Posterior vena cava (tissue), 2 donors: ENCODE measurements around the gene OR5L1. TPM values are rescaled to one million over a fixed set of nuclear protein-coding genes. Genes with fewer than 3 reads are reported as not detected.

ENCODE experiments used
- DNase-seq: peaks from one replicate; pipeline ENCODE4 v3.0.0-alpha.2; 2020; ENCODE audit warnings: low spot score
- intact Hi-C, 2 donors: fragments of 100-400 bp; cut with DNase I; formaldehyde crosslinking; loops; one replicate each; pipeline versions ENCODE4 v1.14.1 to v1.14.2; 2022 to 2023
- long read RNA-seq, 2 donors: library from polyadenylated mRNA; unstranded; transcript quantifications; one replicate each; pipeline ENCODE4 v2.0.0, GENCODE V29; 2020 to 2021
- total RNA-seq, 2 donors: library from RNA; stranded (reverse); fragmentation: NEBNext Ultra II Directional; extraction: Animal tissue kit (Norgen Biotek cat#: 25700); gene quantifications; one replicate each; pipeline ENCODE4 v1.2.1, GENCODE V29; 2021
- donor health status: DM: yes; HTN: yes; CAD: no.
- donor health status: DM: yes; HTN: yes; CAD: no.

OR5L1 gene
- total RNA-seq = not detected
- long read RNA-seq, donor 1 = 0 reads
- long read RNA-seq, donor 2 = 0 reads

GRCh38 chr11:55811067-55811466 lies at the start of gene OR5L1:
OR5L1 (plus strand) TSS chr11:55811367; CDS start chr11:55811467, 100 bp downstream.
- intact Hi-C loops = no loop called here
- DNase-seq = no peak

GRCh38 chr11:55773138-55773537 lies 38.0 kb upstream of the OR5L1 start, which contains the start of gene OR5D13:
OR5D13 (plus strand) TSS chr11:55773438; CDS start chr11:55773438, 0 bp downstream.
- DNase-seq = no peak
- intact Hi-C loops = no loop called here

- intact Hi-C loops = no loop called here
These were observed 19.6 kb upstream of the OR5L1 start for GRCh38 chr11:55791606-55792005.

GRCh38 chr11:55793321-55793720 lies 17.8 kb upstream of the OR5L1 start:
- no peak for DNase-seq
- intact Hi-C loops = no loop called here

More at GRCh38 chr11:55791606-55792005, 19.6 kb upstream of the OR5L1 start:
- no peak for DNase-seq

GRCh38 chr11:55795256-55795655 lies 15.9 kb upstream of the OR5L1 start, which contains the start of gene OR5D14:
OR5D14 (plus strand) TSS chr11:55795556; CDS start chr11:55795556, 0 bp downstream.
- intact Hi-C loops = no loop called here

GRCh38 chr11:55806248-55806647 lies 4.9 kb upstream of the OR5L1 start:
- intact Hi-C loops = no loop called here
- no peak for DNase-seq

More at GRCh38 chr11:55795256-55795655, 15.9 kb upstream of the OR5L1 start, which contains the start of gene OR5D14:
- DNase-seq = no peak

GRCh38 chr11:55819330-55819729 lies 8.2 kb downstream of the OR5L1 start, which contains the start of gene OR5D18:
OR5D18 (plus strand) TSS chr11:55819630; CDS start chr11:55819630, 0 bp downstream.
- intact Hi-C loops = no loop called here
- no peak for DNase-seq

GRCh38 chr11:55826919-55827318 lies 15.8 kb downstream of the OR5L1 start, which contains the start of gene OR5L2:
OR5L2 (plus strand) TSS chr11:55827219; CDS start chr11:55827219, 0 bp downstream.
- DNase-seq = no peak
- intact Hi-C loops = no loop called here

- no peak for DNase-seq
- intact Hi-C loops = no loop called here
These were observed 27.3 kb downstream of the OR5L1 start, which contains the start of gene OR5D16 for GRCh38 chr11:55838452-55838851. OR5D16 (plus strand) TSS chr11:55838752; CDS start chr11:55838752, 0 bp downstream.

- intact Hi-C loops = no loop called here
- no peak for DNase-seq
These were observed 36.3 kb downstream of the OR5L1 start for GRCh38 chr11:55847453-55847852.

GRCh38 chr11:55849037-55849436 lies 37.9 kb downstream of the OR5L1 start:
- no peak for DNase-seq
- intact Hi-C loops = no loop called here

- intact Hi-C loops = no loop called here
These were observed 41.0 kb downstream of the OR5L1 start for GRCh38 chr11:55852141-55852540.

GRCh38 chr11:55854704-55855103 lies 43.5 kb downstream of the OR5L1 start:
- DNase-seq = no peak
- intact Hi-C loops = no loop called here

More at GRCh38 chr11:55852141-55852540, 41.0 kb downstream of the OR5L1 start:
- DNase-seq = no peak

Other genes with a start within 250 kb of the OR5L1 start
- gene OR4C16, start 239.2 kb upstream of the OR5L1 start, total RNA-seq = not detected
- gene OR4C11, start 203.7 kb upstream of the OR5L1 start, total RNA-seq = not detected
- not detected for gene OR4P4, start 176.3 kb upstream of the OR5L1 start, total RNA-seq
- not detected for gene OR4S2, start 163.0 kb upstream of the OR5L1 start, total RNA-seq
- gene OR4C6, start 149.2 kb upstream of the OR5L1 start, total RNA-seq = not detected
- gene OR5D13, start 37.9 kb upstream of the OR5L1 start, total RNA-seq = not detected
- gene OR5D14, start 15.8 kb upstream of the OR5L1 start, total RNA-seq = not detected
- gene OR5D18, start 8.3 kb downstream of the OR5L1 start, total RNA-seq = not detected
- gene OR5L2, start 15.9 kb downstream of the OR5L1 start, total RNA-seq = not detected
- not detected for gene OR5D16, start 27.4 kb downstream of the OR5L1 start, total RNA-seq
- not detected for gene TRIM51, start 71.9 kb downstream of the OR5L1 start, total RNA-seq
- gene OR5W2, start 103.2 kb downstream of the OR5L1 start, total RNA-seq = not detected
- gene OR5I1, start 125.0 kb downstream of the OR5L1 start, total RNA-seq = not detected
- gene OR10AG1, start 158.6 kb downstream of the OR5L1 start, total RNA-seq = not detected
- gene OR5F1, start 183.3 kb downstream of the OR5L1 start, total RNA-seq = not detected
- not detected for gene OR5AS1, start 216.3 kb downstream of the OR5L1 start, total RNA-seq